ENCODE data around the gene UPF3B.
A peak's percentile ranks its signal among the peaks of the same experiment; 100 is the strongest.
"Not testable (repeated sequence)": the region's sequence is repeated elsewhere in the genome, so short reads cannot be mapped to it uniquely, and the experiment has no call there.

The UPF3B gene

GRCh38 chrX:119821703-119822102 lies 31.1 kb downstream of the UPF3B start:
- peak; percentile 77 for DNase-seq

DNA sequence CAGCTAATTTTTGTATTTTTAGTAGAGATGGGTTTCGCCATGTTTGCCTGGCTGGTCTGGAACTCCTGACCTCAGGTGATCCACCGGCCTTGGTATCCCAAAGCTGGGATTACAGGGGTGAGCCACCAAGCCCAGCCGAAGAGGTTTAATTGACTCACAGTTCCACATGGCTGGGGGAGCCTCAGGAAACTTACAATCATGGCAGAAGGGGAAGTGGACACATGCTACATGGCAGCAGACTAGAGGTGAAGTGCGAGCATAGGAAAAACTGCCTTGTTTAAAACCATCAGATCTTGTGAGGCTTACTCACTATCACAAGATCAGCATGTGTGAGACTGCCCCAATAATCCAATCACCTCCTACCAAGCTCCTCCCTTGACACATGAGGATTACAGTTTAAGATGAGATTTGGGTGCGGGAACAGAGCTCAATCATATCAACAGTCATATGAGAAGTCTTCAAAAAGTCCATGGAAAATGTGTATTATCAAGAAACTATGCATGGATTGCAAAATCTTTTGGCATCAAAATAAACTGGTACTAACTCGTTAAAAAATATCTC lies 35.6 kb downstream of the UPF3B start:
- no peak for DNase-seq

DNA sequence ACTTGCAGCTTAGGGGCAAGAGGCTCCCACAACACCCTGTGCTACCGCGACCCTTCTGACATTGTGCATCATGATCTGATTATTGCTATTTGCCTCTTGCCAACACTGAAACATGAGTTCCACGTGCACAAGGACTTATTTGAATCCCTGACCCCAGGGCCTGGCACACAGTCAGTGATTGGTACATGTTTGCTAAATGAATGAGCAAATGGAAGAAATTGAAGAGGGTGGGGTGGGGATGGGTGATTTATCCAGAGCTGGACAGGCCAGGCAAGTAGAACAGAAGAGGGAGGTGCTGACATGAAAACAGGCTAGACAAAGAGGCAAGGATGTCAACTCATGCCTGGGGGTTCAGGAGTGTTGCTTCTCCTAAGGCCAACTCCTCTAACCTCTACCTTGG lies 36.5 kb downstream of the UPF3B start:
- no peak for DNase-seq

DNA sequence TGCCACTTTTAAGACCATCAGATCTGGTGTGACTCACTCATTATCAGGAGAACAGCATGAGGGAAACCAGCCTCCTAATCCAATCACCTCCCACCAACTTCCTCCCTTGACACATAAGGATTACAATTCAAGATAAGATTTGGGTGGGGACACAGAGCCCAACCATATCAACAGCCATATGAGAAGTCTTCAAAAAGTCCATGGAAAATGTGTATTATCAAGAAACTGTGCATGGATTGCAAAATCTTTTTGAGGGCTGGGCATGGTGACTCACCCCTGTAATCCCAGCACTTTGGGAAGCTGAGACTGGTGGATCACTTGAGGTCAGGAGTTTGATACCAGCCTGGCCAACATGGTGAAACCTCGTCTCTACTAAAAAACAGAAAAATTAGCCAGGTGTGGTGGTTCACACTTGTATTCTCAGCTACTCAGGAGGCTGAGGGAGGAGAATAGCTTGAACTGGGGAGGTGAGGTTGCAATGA lies 43.5 kb downstream of the UPF3B start:
- DNase-seq = no peak

- not testable (repeated sequence) for DNase-seq
These were observed 44.3 kb downstream of the UPF3B start for GRCh38 chrX:119808461-119808860.

GRCh38 chrX:119802546-119802945 lies 50.2 kb downstream of the UPF3B start:
- DNase-seq = no peak

DNA sequence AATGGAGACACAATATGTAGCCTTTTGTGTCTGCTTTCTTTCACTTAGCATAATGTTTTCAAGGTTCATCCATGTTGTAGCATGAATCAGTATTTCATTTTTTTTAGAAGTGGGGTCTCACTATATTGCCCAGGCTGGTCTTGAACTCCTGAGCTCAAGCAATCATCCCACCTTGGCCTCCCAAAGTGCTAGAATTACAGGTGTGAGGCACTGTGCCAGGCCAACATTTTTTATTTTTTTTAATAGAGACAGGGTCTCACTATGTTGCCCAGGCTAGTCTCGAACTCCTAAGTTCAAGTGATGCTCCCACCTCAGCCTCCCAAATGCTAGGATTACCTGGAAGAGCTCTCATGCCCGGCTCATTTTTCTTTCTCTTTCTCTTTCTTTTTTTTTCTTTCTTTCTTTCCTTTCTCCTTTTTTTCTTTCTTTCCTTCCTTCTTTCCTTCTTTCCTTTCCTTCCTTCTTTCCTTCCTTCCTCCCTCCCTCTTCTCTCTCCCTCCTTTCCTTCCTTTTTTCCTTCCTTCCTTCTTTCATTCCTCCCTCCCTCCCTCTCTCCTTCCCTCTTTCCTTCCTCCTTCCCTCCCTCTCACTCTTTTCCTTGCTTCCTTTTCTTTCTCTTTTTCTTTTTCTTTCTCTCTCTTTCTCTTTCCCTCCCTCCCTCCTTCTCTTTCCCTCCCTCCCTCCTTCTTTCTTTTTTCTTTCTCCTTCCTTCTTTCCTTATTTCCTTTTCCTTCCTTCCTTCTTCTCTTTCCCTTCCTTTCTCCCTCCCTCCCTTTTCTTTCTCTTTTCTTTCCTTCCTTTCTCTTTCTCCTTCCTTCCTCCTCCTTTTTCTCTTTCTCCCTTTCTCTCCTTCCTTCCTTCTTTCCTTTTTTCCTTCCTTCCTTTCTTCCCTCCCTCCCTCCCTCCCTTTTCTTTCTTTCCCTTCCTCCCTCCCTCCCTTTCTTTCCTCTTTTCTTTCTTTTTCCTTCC lies 51.2 kb downstream of the UPF3B start:
- no peak for DNase-seq

DNA sequence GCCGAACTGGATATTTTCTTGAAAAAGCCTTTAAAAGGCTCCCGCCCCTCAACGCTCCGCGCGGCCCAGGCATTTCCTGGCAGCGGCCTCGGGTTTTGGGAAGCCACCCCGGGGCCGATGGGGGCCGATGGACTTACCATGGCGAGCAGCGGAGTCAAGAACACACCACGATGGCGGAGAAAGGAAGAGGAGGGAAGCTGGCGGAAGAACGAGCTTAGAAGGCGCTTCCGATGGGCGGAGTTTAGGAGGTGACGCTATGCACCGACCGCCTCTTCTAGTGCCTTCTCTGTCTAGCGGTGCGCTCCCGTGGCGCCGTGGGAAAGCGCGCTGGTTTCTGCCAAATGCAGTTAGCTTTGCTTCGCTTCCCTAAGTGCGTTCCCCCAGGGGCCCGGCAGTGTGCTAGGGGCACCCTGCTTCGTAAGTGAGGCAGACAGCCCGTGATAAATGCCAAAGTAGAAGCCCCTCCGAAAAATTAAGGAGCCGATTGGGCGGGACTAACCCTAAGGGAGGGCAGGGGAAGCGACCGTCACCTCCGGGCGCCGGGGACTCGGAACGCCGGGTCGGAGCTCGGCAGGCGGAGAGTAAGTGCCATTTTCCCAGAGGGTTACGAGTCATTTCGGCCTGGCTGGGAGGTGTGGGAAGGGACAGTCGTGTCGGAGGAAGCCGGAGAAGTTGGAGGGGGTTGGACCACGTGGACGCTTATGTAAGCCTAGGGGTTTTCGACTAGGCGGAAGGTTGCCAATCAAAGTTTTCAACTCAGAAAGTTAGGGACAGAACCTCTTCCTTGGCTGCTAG lies 61.1 kb downstream of the UPF3B start, which contains the start of gene RPL39:
Gene RPL39, minus strand, starts transcription at position 194 of the 795 bp plus-strand sequence. Its CDS starts 54 bp downstream, at position 140.
- DNase-seq = peak; percentile 87

GRCh38 chrX:119790977-119791436 lies 61.8 kb downstream of the UPF3B start:
- peak; percentile 51 for DNase-seq

GRCh38 chrX:119784747-119785446 lies 67.9 kb downstream of the UPF3B start:
- DNase-seq = peak; percentile 60
